ENCODE measurements around the gene NMT1.

DNA sequence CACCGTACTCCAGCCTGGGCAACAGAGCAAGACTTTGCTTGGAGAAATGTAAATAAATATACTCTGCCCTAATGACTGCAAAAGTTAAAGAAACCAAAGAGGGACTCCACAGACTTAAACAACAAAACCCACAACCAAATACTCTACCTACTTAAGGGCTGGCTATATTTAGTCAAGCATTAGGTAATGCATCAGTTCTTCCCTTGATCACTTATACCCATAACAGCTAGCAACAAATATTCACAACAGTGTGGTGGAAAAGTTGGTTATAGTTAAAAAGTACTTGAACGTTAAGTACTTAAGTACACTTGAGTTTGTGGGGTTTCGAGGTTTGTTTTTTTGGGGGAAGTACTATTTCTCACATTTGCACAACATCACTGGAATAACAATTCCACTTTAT, 95.1 kb downstream of the NMT1 start:
- TF ChIP-seq, protein P1, sequence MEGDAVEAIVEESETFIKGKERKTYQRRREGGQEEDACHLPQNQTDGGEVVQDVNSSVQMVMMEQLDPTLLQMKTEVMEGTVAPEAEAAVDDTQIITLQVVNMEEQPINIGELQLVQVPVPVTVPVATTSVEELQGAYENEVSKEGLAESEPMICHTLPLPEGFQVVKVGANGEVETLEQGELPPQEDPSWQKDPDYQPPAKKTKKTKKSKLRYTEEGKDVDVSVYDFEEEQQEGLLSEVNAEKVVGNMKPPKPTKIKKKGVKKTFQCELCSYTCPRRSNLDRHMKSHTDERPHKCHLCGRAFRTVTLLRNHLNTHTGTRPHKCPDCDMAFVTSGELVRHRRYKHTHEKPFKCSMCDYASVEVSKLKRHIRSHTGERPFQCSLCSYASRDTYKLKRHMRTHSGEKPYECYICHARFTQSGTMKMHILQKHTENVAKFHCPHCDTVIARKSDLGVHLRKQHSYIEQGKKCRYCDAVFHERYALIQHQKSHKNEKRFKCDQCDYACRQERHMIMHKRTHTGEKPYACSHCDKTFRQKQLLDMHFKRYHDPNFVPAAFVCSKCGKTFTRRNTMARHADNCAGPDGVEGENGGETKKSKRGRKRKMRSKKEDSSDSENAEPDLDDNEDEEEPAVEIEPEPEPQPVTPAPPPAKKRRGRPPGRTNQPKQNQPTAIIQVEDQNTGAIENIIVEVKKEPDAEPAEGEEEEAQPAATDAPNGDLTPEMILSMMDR (IDR thresholded peaks at IDR 0.05): no peak
- TF ChIP-seq POLR2A (IDR thresholded peaks at IDR 0.05): no peak
